ENCODE data around the gene CEACAM7. TPM values are rescaled to one million over a fixed set of nuclear protein-coding genes. Genes with fewer than 3 reads are reported as not detected.

Gene CEACAM7
- total RNA-seq, 4 donors from 2014 or later: 0.86 to 9.1 (median 4.6) TPM

GRCh38 chr19:41626278-41626677, 61.8 kb downstream of the CEACAM7 start:
- TF ChIP-seq POLR2AphosphoS5 (IDR thresholded peaks at IDR 0.05) (no peak), EP300 (IDR thresholded peaks at IDR 0.05) (no peak), POLR2A (IDR thresholded peaks at IDR 0.05) (no peak), CTCF (IDR thresholded peaks at IDR 0.05) (no peak)
- DNase-seq (ENCODE audit: low spot score in 2 of 2): no peak
- H3K4me3 ChIP-seq: peak overlapping the region; percentile 7
- H3K36me3 ChIP-seq: no peaks in the 10 kb centered on the region
- H3K4me1 ChIP-seq: no peaks in the 10 kb centered on the region
- peaks cover 19% of the 10 kb centered on the region for H3K27me3 ChIP-seq
- H3K9me3 ChIP-seq: no peaks in the 10 kb centered on the region
- 47% methylated on average over 3 of the region's 3 CpGs for WGBS
- H3K27ac ChIP-seq: no peak overlapping the region

- WGBS: no CpG with 5 or more reads among the region's 4 CpGs
Observed at GRCh38 chr19:41624937-41625336, 63.1 kb downstream of the CEACAM7 start.

GRCh38 chr19:41624515-41624914, 63.6 kb downstream of the CEACAM7 start:
- no peaks in the 10 kb centered on the region for H3K9me3 ChIP-seq
- no peak overlapping the region for H3K27ac ChIP-seq
- peaks cover 23% of the 10 kb centered on the region for H3K27me3 ChIP-seq
- WGBS: 75% methylated on average over 7 of the region's 7 CpGs
- no peak for DNase-seq (ENCODE audit: low spot score in 2 of 2)
- H3K4me3 ChIP-seq: no peak overlapping the region
- no peaks in the 10 kb centered on the region for H3K36me3 ChIP-seq
- no peaks in the 10 kb centered on the region for H3K4me1 ChIP-seq
- no peak for TF ChIP-seq CTCF (IDR thresholded peaks at IDR 0.05)
- TF ChIP-seq EP300 (IDR thresholded peaks at IDR 0.05): no peak
- TF ChIP-seq POLR2A (IDR thresholded peaks at IDR 0.05): no peak
- TF ChIP-seq POLR2AphosphoS5 (IDR thresholded peaks at IDR 0.05): no peak

More at GRCh38 chr19:41624937-41625336, 63.1 kb downstream of the CEACAM7 start:
- Histone ChIP-seq H3K36me3 (no peaks in the 10 kb centered on the region), H3K27me3 (peaks cover 23% of the 10 kb centered on the region), H3K4me3 (no peak overlapping the region), H3K9me3 (no peaks in the 10 kb centered on the region), H3K4me1 (no peaks in the 10 kb centered on the region), H3K27ac (no peak overlapping the region)
- no peak for DNase-seq (ENCODE audit: low spot score in 2 of 2)
- TF ChIP-seq CTCF (IDR thresholded peaks at IDR 0.05) (no peak), POLR2AphosphoS5 (IDR thresholded peaks at IDR 0.05) (no peak)

GRCh38 chr19:41623360-41623759, 64.7 kb downstream of the CEACAM7 start:
- Histone ChIP-seq H3K9me3 (no peaks in the 10 kb centered on the region), H3K36me3 (no peaks in the 10 kb centered on the region), H3K27ac (no peak overlapping the region), H3K4me3 (no peak overlapping the region), H3K27me3 (peaks cover 21% of the 10 kb centered on the region), H3K4me1 (no peaks in the 10 kb centered on the region)
- no peak for TF ChIP-seq POLR2A (IDR thresholded peaks at IDR 0.05)
- TF ChIP-seq POLR2AphosphoS5 (IDR thresholded peaks at IDR 0.05): no peak
- no peak for TF ChIP-seq EP300 (IDR thresholded peaks at IDR 0.05)
- no peak for TF ChIP-seq CTCF (IDR thresholded peaks at IDR 0.05)
- no peak for DNase-seq (ENCODE audit: low spot score in 2 of 2)
- WGBS: 45% methylated on average over 4 of the region's 4 CpGs

Other genes with a start within 250 kb of the CEACAM7 start
- gene DMAC2, start 248.4 kb downstream of the CEACAM7 start, total RNA-seq: 10 to 100 TPM; 26.1 to 36.4 (median 34.2) TPM
- not detected for gene ERICH4, start 245.1 kb downstream of the CEACAM7 start, total RNA-seq
- gene CEACAM21, start 112.1 kb downstream of the CEACAM7 start, total RNA-seq: 1 to 10 TPM in 1 of 4 donors, not detected in 3; 2.3 TPM
- gene CEACAM4, start 61.2 kb downstream of the CEACAM7 start, total RNA-seq: 1 to 10 TPM in 1 of 4 donors, not detected in 3; 1.9 TPM
- gene CEACAM5, start 20.4 kb upstream of the CEACAM7 start, total RNA-seq: 10 to 100 TPM in 2 of 4 donors, 1 to 10 TPM in 2; 4.1 to 19.6 (median 14.0) TPM
- gene CEACAM6, start 67.3 kb upstream of the CEACAM7 start, total RNA-seq: 10 to 100 TPM in 3 of 4 donors, 1 to 10 TPM in 1; 6.0 to 26.2 (median 16.8) TPM
- under 1 TPM in 1 of 4 donors, not detected in 3; 0.64 TPM for gene CEACAM3, start 108.3 kb upstream of the CEACAM7 start, total RNA-seq
- gene LYPD4, start 156.4 kb upstream of the CEACAM7 start, total RNA-seq: not detected
- not detected for gene DMRTC2, start 156.8 kb upstream of the CEACAM7 start, total RNA-seq
- gene RPS19, start 172.0 kb upstream of the CEACAM7 start, total RNA-seq: 1,000 to 10,000 TPM; 1,057 to 2,332 (median 1,706) TPM
- gene CD79A, start 189.0 kb upstream of the CEACAM7 start, total RNA-seq: 1 to 10 TPM in 1 of 4 donors, not detected in 3; 3.0 TPM
- 100 to 1,000 TPM in 1 of 4 donors, 10 to 100 TPM in 3; 61.0 to 173 (median 72.1) TPM for gene ARHGEF1, start 194.9 kb upstream of the CEACAM7 start, total RNA-seq
- gene ERFL, start 240.2 kb upstream of the CEACAM7 start, total RNA-seq: under 1 TPM in 2 of 4 donors, not detected in 2; 0.21 to 0.72 TPM